Liver (tissue), 3 donors: ENCODE data around the gene NR4A3.

Source experiments
- EGR1 ChIP-seq, 2 donors: IDR thresholded peaks; 2 replicates each; pipeline ENCODE4 v1.6.1; 2016 to 2018; ENCODE audit warnings: antibody characterized with exemption in 2 of 2, low read depth in 2 of 2
- RAD21 ChIP-seq, 2 donors: IDR thresholded peaks; 2 replicates each; pipeline ENCODE4 v1.6.1; 2016; ENCODE audit warnings: antibody characterized with exemption in 2 of 2, mild to moderate bottlenecking in 2 of 2
- SP1 ChIP-seq: IDR thresholded peaks from 2 replicates; pipeline ENCODE4 v1.6.1; 2018; ENCODE audit warnings: antibody characterized with exemption, mild to moderate bottlenecking
- TAF1 ChIP-seq: conservative IDR thresholded peaks from 2 replicates; pipeline ENCODE4 v1.6.1; 2016; ENCODE audit warnings: antibody characterized with exemption, mild to moderate bottlenecking
- YY1 ChIP-seq: IDR thresholded peaks from 2 replicates; pipeline ENCODE4 v1.6.1; 2016; ENCODE audit warnings: antibody characterized with exemption, mild to moderate bottlenecking
- TF ChIP-seq, protein P1 (sequence below): fragments of 150-350 bp; IDR thresholded peaks from 2 replicates; pipeline ENCODE4 v1.5.1; 2017; ENCODE audit warnings: improper control_type of control experiment, low read depth, low read length; ENCODE audit not compliant: missing input control
- TF ChIP-seq, protein P2 (sequence below): IDR thresholded peaks from 2 replicates; pipeline ENCODE4 v1.6.1; 2016; ENCODE audit warnings: antibody characterized with exemption
- TF ChIP-seq, protein P3 (sequence below): IDR thresholded peaks from 2 replicates; pipeline ENCODE4 v1.6.1; 2016; ENCODE audit warnings: antibody characterized with exemption
- TF ChIP-seq, protein P4 (sequence below): IDR thresholded peaks from 2 replicates; pipeline ENCODE4 v1.6.1; 2016; ENCODE audit warnings: antibody characterized with exemption, mild to moderate bottlenecking
- TF ChIP-seq, protein P5 (sequence below): IDR thresholded peaks from 2 replicates; pipeline ENCODE4 v1.6.1; 2016; ENCODE audit warnings: antibody characterized with exemption
- donor health status: healthy.
- donor health status: healthy.

DNA sequence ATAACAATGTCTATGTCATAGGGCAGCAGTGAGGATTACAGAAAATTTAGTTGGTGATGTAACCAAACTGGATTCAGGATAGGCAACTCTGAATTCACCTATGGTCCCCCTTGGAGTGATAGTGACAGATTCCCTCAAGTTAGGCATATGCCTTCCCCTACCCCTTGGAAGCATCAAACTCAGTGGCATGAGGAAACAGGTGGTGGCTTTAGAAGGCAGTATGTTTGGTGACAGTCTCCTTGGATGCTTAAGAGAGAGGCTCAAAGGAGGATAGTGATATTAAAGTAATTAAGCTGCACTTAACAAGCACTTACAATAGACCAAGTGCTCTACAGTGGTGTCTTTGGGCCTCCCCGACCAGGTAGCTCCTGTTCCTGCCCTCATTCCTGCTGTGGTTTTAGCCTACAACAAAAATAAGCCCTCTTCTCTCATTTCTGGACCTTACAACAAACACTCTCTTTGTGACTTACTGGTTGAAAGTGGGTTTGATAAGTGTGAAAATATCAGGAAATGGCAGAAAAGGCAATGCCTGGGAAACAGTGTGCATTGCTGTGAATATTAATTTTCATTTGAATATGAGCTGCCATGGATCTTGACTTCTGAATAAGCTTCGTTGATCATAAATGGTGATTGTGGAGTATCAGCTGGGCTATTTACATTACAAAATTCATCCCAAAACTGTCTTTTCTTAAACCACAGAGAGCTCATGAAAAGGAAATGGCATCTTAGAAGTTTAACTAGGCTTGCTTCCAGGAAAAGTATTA lies 29.2 kb downstream of the NR4A3 start:
- TF ChIP-seq, protein P1, sequence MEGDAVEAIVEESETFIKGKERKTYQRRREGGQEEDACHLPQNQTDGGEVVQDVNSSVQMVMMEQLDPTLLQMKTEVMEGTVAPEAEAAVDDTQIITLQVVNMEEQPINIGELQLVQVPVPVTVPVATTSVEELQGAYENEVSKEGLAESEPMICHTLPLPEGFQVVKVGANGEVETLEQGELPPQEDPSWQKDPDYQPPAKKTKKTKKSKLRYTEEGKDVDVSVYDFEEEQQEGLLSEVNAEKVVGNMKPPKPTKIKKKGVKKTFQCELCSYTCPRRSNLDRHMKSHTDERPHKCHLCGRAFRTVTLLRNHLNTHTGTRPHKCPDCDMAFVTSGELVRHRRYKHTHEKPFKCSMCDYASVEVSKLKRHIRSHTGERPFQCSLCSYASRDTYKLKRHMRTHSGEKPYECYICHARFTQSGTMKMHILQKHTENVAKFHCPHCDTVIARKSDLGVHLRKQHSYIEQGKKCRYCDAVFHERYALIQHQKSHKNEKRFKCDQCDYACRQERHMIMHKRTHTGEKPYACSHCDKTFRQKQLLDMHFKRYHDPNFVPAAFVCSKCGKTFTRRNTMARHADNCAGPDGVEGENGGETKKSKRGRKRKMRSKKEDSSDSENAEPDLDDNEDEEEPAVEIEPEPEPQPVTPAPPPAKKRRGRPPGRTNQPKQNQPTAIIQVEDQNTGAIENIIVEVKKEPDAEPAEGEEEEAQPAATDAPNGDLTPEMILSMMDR: no peak
- TF ChIP-seq, protein P2, sequence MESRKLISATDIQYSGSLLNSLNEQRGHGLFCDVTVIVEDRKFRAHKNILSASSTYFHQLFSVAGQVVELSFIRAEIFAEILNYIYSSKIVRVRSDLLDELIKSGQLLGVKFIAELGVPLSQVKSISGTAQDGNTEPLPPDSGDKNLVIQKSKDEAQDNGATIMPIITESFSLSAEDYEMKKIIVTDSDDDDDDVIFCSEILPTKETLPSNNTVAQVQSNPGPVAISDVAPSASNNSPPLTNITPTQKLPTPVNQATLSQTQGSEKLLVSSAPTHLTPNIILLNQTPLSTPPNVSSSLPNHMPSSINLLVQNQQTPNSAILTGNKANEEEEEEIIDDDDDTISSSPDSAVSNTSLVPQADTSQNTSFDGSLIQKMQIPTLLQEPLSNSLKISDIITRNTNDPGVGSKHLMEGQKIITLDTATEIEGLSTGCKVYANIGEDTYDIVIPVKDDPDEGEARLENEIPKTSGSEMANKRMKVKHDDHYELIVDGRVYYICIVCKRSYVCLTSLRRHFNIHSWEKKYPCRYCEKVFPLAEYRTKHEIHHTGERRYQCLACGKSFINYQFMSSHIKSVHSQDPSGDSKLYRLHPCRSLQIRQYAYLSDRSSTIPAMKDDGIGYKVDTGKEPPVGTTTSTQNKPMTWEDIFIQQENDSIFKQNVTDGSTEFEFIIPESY: no peak
- TF ChIP-seq, protein P3, sequence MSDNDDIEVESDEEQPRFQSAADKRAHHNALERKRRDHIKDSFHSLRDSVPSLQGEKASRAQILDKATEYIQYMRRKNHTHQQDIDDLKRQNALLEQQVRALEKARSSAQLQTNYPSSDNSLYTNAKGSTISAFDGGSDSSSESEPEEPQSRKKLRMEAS: no peak
- TF ChIP-seq, protein P4, sequence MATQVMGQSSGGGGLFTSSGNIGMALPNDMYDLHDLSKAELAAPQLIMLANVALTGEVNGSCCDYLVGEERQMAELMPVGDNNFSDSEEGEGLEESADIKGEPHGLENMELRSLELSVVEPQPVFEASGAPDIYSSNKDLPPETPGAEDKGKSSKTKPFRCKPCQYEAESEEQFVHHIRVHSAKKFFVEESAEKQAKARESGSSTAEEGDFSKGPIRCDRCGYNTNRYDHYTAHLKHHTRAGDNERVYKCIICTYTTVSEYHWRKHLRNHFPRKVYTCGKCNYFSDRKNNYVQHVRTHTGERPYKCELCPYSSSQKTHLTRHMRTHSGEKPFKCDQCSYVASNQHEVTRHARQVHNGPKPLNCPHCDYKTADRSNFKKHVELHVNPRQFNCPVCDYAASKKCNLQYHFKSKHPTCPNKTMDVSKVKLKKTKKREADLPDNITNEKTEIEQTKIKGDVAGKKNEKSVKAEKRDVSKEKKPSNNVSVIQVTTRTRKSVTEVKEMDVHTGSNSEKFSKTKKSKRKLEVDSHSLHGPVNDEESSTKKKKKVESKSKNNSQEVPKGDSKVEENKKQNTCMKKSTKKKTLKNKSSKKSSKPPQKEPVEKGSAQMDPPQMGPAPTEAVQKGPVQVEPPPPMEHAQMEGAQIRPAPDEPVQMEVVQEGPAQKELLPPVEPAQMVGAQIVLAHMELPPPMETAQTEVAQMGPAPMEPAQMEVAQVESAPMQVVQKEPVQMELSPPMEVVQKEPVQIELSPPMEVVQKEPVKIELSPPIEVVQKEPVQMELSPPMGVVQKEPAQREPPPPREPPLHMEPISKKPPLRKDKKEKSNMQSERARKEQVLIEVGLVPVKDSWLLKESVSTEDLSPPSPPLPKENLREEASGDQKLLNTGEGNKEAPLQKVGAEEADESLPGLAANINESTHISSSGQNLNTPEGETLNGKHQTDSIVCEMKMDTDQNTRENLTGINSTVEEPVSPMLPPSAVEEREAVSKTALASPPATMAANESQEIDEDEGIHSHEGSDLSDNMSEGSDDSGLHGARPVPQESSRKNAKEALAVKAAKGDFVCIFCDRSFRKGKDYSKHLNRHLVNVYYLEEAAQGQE: no peak
- TF ChIP-seq EGR1 (IDR thresholded peaks at IDR 0.05; ENCODE audit: low read depth in 2 of 2) (no peak), SP1 (no peak), RAD21 (IDR thresholded peaks at IDR 0.05) (no peak), TAF1 (no peak), YY1 (no peak)
- TF ChIP-seq, protein P5, sequence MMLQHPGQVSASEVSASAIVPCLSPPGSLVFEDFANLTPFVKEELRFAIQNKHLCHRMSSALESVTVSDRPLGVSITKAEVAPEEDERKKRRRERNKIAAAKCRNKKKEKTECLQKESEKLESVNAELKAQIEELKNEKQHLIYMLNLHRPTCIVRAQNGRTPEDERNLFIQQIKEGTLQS: no peak
